Endothelial cell of umbilical vein (primary cell): ENCODE results near the gene TK1. TPM values are rescaled to one million over a fixed set of nuclear protein-coding genes. Genes with fewer than 3 reads are reported as not detected.

ENCODE experiments used
- BruUV-seq: library from RNA; stranded (reverse); fragments of 400-500 nt; replicated peaks from 2 replicates; lab custom pipeline; 2021; lab: Mats Ljungman, UMichigan
- CTCF ChIA-PET: fragments of 300-600, 350-600 bp; sonication (Branson Sonifier 250); formaldehyde crosslinking; loops from one replicate; lab custom pipeline; 2021; ENCODE audit warnings: antibody characterized with exemption, inconsistent platforms; lab: Charles Lee
- POLR2A ChIA-PET: fragments of 300-600, 350-600 bp; sonication (Branson Sonifier 250); formaldehyde crosslinking; loops from one replicate; lab custom pipeline; 2021; ENCODE audit warnings: antibody characterized with exemption, inconsistent platforms; lab: Charles Lee
- DNase-seq: peaks from one replicate; pipeline ENCODE4 v3.0.0-alpha.2; 2011; ENCODE audit warnings: low read depth, low spot score
- FAIRE-seq: peaks from 2 replicates; lab custom pipeline; 2011; peaks lifted over from hg19 to GRCh38; lab: Jason Lieb, UNC
- H2AFZ ChIP-seq: 2 replicates; pipeline ENCODE4 v1.6.0; 2012; ENCODE audit warnings: low read depth, low read length, control low read depth, inconsistent platforms
- H3K27ac ChIP-seq: 2 replicates; pipeline ENCODE4 v1.5.1; 2011; ENCODE audit warnings: low read depth, mild to moderate bottlenecking, control low read depth, low read length, moderate library complexity; ENCODE audit not compliant: insufficient read depth
- H3K27me3 ChIP-seq, 2 experiments: 2 replicates each; pipeline versions ENCODE4 v1.6.0 to v1.6.1; 2011; ENCODE audit warnings: low read length in 2 of 2, mixed read lengths in 1 of 2; ENCODE audit not compliant: control insufficient read depth in 2 of 2, insufficient read depth in 2 of 2
- H3K36me3 ChIP-seq, 2 experiments: 2 replicates in 1 of 2; 3 replicates in 1 of 2; pipeline ENCODE4 v1.5.1; 2011; ENCODE audit warnings: low read length in 2 of 2, mild to moderate bottlenecking in 1 of 2, moderate library complexity in 1 of 2; ENCODE audit not compliant: control insufficient read depth in 2 of 2, insufficient read depth in 2 of 2; ENCODE audit errors: extremely low read depth in 1 of 2
- H3K4me1 ChIP-seq: 3 replicates; pipeline ENCODE4 v1.5.1; 2011; ENCODE audit warnings: mild to moderate bottlenecking, low read length; ENCODE audit not compliant: control insufficient read depth, insufficient read depth; ENCODE audit errors: extremely low read depth
- H3K4me2 ChIP-seq: 2 replicates; pipeline ENCODE4 v1.6.1; 2011; ENCODE audit warnings: low read length, control low read depth, mixed read lengths; ENCODE audit not compliant: insufficient read depth
- H3K4me3 ChIP-seq, 3 experiments: fragments of 200-600 bp in 1 of 3; sonication (generic), shearing (Covaris generic) in 1 of 3; replicated peaks in 1 of 3; 2 replicates each; pipeline ENCODE4 v1.5.1; 2011 to 2016; ENCODE audit warnings: control low read depth in 3 of 3, low read length in 3 of 3, mild to moderate bottlenecking in 2 of 3, inconsistent platforms in 1 of 3, low read depth in 1 of 3, moderate library complexity in 1 of 3; ENCODE audit not compliant: insufficient read depth in 1 of 3
- H3K79me2 ChIP-seq: 2 replicates; pipeline ENCODE4 v1.6.0; 2012; ENCODE audit warnings: low read length, inconsistent platforms; ENCODE audit not compliant: control insufficient read depth, insufficient read depth
- H3K9ac ChIP-seq: replicated peaks from 2 replicates; pipeline ENCODE3; 2011; ENCODE audit warnings: low read length, control low read depth; ENCODE audit not compliant: insufficient read depth; ENCODE audit errors: extremely low read depth
- H3K9me1 ChIP-seq: replicated peaks from 3 replicates; pipeline ENCODE4 v1.6.0; 2011; ENCODE audit warnings: mild to moderate bottlenecking, low read length; ENCODE audit not compliant: control insufficient read depth, insufficient read depth; ENCODE audit errors: extremely low read depth
- H3K9me3 ChIP-seq: replicated peaks from 2 replicates; pipeline ENCODE4 v1.5.1; 2012; ENCODE audit warnings: low read length, inconsistent platforms; ENCODE audit not compliant: control insufficient read depth, insufficient read depth
- H4K20me1 ChIP-seq: replicated peaks from 2 replicates; pipeline ENCODE3; 2011; ENCODE audit warnings: mild to moderate bottlenecking, low read length; ENCODE audit not compliant: control insufficient read depth, insufficient read depth; ENCODE audit errors: extremely low read depth
- EZH2 ChIP-seq: IDR thresholded peaks from 2 replicates; pipeline ENCODE4 v1.6.1; 2012; ENCODE audit warnings: borderline replicate concordance, low read depth, mild to moderate bottlenecking, moderate library complexity, low read length, inconsistent platforms; ENCODE audit not compliant: severe bottlenecking
- FOS ChIP-seq: IDR thresholded peaks from 2 replicates; pipeline ENCODE4 v1.6.1; 2011; ENCODE audit warnings: mild to moderate bottlenecking, low read length, moderate library complexity, borderline replicate concordance; ENCODE audit not compliant: insufficient read depth
- POLR2AphosphoS5 ChIP-seq: IDR thresholded peaks from 2 replicates; pipeline ENCODE4 v1.6.1; 2012; ENCODE audit warnings: low read depth, mild to moderate bottlenecking, control low read depth, low read length, moderate library complexity; ENCODE audit not compliant: insufficient read depth
- dilution Hi-C: fragments of 300-500 bp; cut with MboI; formaldehyde crosslinking; loops from one replicate; pipeline ENCODE4 v1.15.0; 2019; ENCODE audit warnings: low sequenced_read_pairs; ENCODE audit not compliant: extremely low pct_ligation_motif_present
- intact Hi-C: fragments of 100-400 bp; cut with micrococcal nuclease; formaldehyde crosslinking; loops from one replicate; pipeline ENCODE4 v1.10.0; 2022
- polyA plus RNA-seq, 4 experiments: library from polyadenylated mRNA; depleted of rRNA in 3 of 4; stranded (reverse) in 3 of 4; unstranded in 1 of 4; fragments of >200 nt; gene quantifications; 2 replicates each; pipeline versions ENCODE4 v1.2.1 to v1.2.3, GENCODE V29; 2011 to 2012; ENCODE audit warnings: missing spikeins in 1 of 4
- total RNA-seq: library from RNA; stranded (reverse); gene quantifications from 2 replicates; pipeline ENCODE4 v1.2.3, GENCODE V29; 2021
- TF ChIP-seq, protein P1 (sequence below), 2 donors: IDR thresholded peaks; 1 replicate in 1 of 2; 2 replicates in 1 of 2; pipeline ENCODE4 v1.5.1; 2011; ENCODE audit warnings: low read length in 2 of 2, mild to moderate bottlenecking in 2 of 2, moderate library complexity in 2 of 2, control low read depth in 1 of 2, inconsistent platforms in 1 of 2, low read depth in 1 of 2; ENCODE audit not compliant: insufficient read depth in 1 of 2; ENCODE audit errors: extremely low read depth in 1 of 2

TK1 gene
- total and polyA plus RNA-seq, 2 donors (not counting 3 experiments of a cell fraction or from before 2014, with no cell fraction given): 111 to 159 TPM

DNA sequence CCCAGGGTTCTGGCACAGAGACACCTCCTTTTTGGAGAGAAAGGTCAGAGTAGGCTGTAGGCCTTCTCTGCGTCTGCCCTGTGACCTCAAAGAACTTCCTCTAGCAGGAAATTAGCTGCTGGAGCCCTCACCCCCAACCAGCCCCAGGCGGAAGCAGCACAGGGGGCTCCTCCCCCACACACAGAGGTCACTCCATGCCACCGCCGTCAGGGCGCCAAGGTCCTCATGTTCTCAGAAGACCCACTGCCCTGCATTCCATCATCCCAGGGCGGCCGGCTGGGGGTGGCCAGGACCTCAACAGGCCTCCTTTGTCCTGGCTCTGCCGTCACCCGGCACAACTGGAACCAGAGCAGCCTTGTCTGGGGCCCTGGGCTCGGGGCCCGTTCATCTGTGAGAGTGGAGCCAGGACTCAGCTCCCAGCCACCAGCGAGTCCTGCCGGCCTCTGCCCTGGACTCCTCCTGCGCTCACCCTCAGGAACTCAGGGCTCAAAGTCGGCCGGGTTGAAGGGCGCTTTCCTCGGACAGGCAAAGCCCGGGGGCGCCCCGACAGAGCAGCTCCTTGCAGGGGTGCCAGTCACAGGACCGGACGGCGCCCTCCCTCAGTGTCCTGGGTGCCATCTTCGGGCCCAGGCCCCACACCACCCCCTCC lies 59.5 kb downstream of the TK1 start:
- intact Hi-C loops (loop anchor here (5.0 kb wide), 1 partner anchor 125 kb away; no protein-coding TSS in a partner anchor), dilution Hi-C loops (no loop called here)
- Histone ChIP-seq H3K79me2 (no peaks in the 10 kb centered on the region), H3K4me3 (peak overlapping the region; percentile 52 to 87 (median 60)), H3K9me3 (no peaks in the 10 kb centered on the region), H4K20me1 (no peaks in the 10 kb centered on the region), H3K9me1 (no peaks in the 10 kb centered on the region), H2AFZ (peak overlapping the region; percentile 78), H3K27ac (peak overlapping the region; percentile 56), H3K27me3 (no peaks in the 10 kb centered on the region), H3K9ac (peak overlapping the region; percentile 56), H3K4me2 (peak overlapping the region; percentile 67), H3K36me3 (peaks cover 0 to 7% of the 10 kb centered on the region in 2 experiments), H3K4me1 (peaks cover 26% of the 10 kb centered on the region)
- FAIRE-seq: peak; percentile 65
- no peak for DNase-seq
- ChIA-PET CTCF (interaction anchor here (0.7 to 2.9 kb wide), 10 partner anchors 8 to 294 kb away, joined by 3 to 14 read pairs (median 5); no protein-coding TSS in a partner anchor), POLR2A (no interaction called here)
- TF ChIP-seq POLR2AphosphoS5: no peak
- TF ChIP-seq, protein P1, sequence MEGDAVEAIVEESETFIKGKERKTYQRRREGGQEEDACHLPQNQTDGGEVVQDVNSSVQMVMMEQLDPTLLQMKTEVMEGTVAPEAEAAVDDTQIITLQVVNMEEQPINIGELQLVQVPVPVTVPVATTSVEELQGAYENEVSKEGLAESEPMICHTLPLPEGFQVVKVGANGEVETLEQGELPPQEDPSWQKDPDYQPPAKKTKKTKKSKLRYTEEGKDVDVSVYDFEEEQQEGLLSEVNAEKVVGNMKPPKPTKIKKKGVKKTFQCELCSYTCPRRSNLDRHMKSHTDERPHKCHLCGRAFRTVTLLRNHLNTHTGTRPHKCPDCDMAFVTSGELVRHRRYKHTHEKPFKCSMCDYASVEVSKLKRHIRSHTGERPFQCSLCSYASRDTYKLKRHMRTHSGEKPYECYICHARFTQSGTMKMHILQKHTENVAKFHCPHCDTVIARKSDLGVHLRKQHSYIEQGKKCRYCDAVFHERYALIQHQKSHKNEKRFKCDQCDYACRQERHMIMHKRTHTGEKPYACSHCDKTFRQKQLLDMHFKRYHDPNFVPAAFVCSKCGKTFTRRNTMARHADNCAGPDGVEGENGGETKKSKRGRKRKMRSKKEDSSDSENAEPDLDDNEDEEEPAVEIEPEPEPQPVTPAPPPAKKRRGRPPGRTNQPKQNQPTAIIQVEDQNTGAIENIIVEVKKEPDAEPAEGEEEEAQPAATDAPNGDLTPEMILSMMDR (IDR thresholded peaks at IDR 0.05; ENCODE audit: extremely low read depth in 1 of 2, insufficient read depth in 1 of 2, low read depth in 1 of 2, low read length in 2 of 2): no peak
- TF ChIP-seq EZH2: no peak
- no peak for TF ChIP-seq FOS
- no TSS peak for BruUV-seq
